H1 (cell line): Measurements from ENCODE around the gene KCNV2. TPM values are rescaled to one million over a fixed set of nuclear protein-coding genes. Genes with fewer than 3 reads are reported as not detected.
A peak's percentile ranks its signal among the peaks of the same experiment; 100 is the strongest.

Source experiments
- CTCF ChIA-PET: fragments of 300-600 bp; sonication (Branson Sonifier 250); formaldehyde crosslinking; loops from one replicate; lab custom pipeline; 2021; ENCODE audit not compliant: partially characterized antibody; lab: Charles Lee
- POLR2A ChIA-PET: fragments of 300-600 bp; sonication (Branson Sonifier 250); formaldehyde crosslinking; loops from one replicate; lab custom pipeline; 2021; ENCODE audit warnings: inconsistent platforms; ENCODE audit not compliant: partially characterized antibody; lab: Charles Lee
- DNase-seq, 2 experiments: peaks; one replicate each; pipeline versions ENCODE4 v3.0.0 to v3.0.0-alpha.2; 2010 to 2022; ENCODE audit warnings: low spot score in 2 of 2, low read depth in 1 of 2, mixed read lengths in 1 of 2
- FAIRE-seq: peaks from 2 replicates; lab custom pipeline; 2011; peaks lifted over from hg19 to GRCh38; lab: Jason Lieb, UNC
- H2AFZ ChIP-seq: 2 replicates; pipeline ENCODE4 v1.8.1; 2012; ENCODE audit warnings: low read length, inconsistent platforms
- H2AK5ac ChIP-seq: 2 replicates; pipeline ENCODE4 v1.6.1; 2013; ENCODE audit warnings: low read depth, low read length
- H2BK120ac ChIP-seq: replicated peaks from 2 replicates; pipeline ENCODE3; 2013; ENCODE audit warnings: low read depth, low read length, inconsistent platforms
- H2BK12ac ChIP-seq: 2 replicates; pipeline ENCODE4 v1.6.1; 2013; ENCODE audit warnings: low read depth, low read length
- H2BK15ac ChIP-seq: 2 replicates; pipeline ENCODE4 v1.6.1; 2013; ENCODE audit warnings: low read length
- H2BK20ac ChIP-seq: 2 replicates; pipeline ENCODE4 v1.6.1; 2013; ENCODE audit warnings: low read length
- H2BK5ac ChIP-seq: 2 replicates; pipeline ENCODE4 v1.6.1; 2013; ENCODE audit warnings: low read depth, low read length
- H3K14ac ChIP-seq: 2 replicates; pipeline ENCODE4 v1.6.1; 2013; ENCODE audit warnings: inconsistent platforms; ENCODE audit not compliant: insufficient read length
- H3K18ac ChIP-seq: 2 replicates; pipeline ENCODE4 v1.6.1; 2013; ENCODE audit warnings: low read length; ENCODE audit errors: extremely low read depth
- H3K23ac ChIP-seq: 2 replicates; pipeline ENCODE4 v1.6.1; 2013; ENCODE audit warnings: inconsistent platforms; ENCODE audit not compliant: insufficient read length
- H3K23me2 ChIP-seq: 2 replicates; pipeline ENCODE4 v1.6.1; 2013; ENCODE audit warnings: low read depth, low read length
- H3K27ac ChIP-seq: 2 replicates; pipeline ENCODE4 v1.6.1; 2011; ENCODE audit warnings: low read depth, low read length, inconsistent platforms
- H3K27me3 ChIP-seq, 4 experiments: replicated peaks in 1 of 4; 1 replicate in 1 of 4; 2 replicates in 3 of 4; pipeline versions ENCODE4 v1.6.1 to v1.8.1; 2011 to 2013; ENCODE audit warnings: low read length in 3 of 4, mild to moderate bottlenecking in 3 of 4, inconsistent platforms in 2 of 4, mixed read lengths in 2 of 4, moderate library complexity in 1 of 4; ENCODE audit not compliant: control insufficient read depth in 3 of 4, insufficient read depth in 3 of 4; ENCODE audit errors: extremely low read depth in 1 of 4
- H3K36me3 ChIP-seq, 4 experiments: 2 replicates each; pipeline versions ENCODE4 v1.6.1 to v1.8.1; 2011 to 2013; ENCODE audit warnings: mild to moderate bottlenecking in 4 of 4, low read length in 3 of 4, moderate library complexity in 2 of 4, control low read depth in 1 of 4, inconsistent platforms in 1 of 4; ENCODE audit not compliant: insufficient read depth in 4 of 4, control insufficient read depth in 2 of 4
- H3K4ac ChIP-seq: replicated peaks from 2 replicates; pipeline ENCODE3; 2013; ENCODE audit warnings: low read length, low read depth, mixed read lengths, inconsistent platforms; ENCODE audit not compliant: insufficient read length
- H3K4me1 ChIP-seq, 4 experiments: replicated peaks in 1 of 4; 1 replicate in 1 of 4; 2 replicates in 3 of 4; pipeline versions ENCODE4 v1.6.1 to v1.8.1; 2011 to 2013; ENCODE audit warnings: low read length in 3 of 4, inconsistent platforms in 2 of 4, mixed read lengths in 1 of 4; ENCODE audit not compliant: insufficient read depth in 4 of 4, control insufficient read depth in 3 of 4
- H3K4me2 ChIP-seq, 2 experiments: 2 replicates each; pipeline versions ENCODE4 v1.6.1 to v1.8.1; 2011 to 2013; ENCODE audit warnings: low read depth in 2 of 2, low read length in 2 of 2, control low read depth in 1 of 2, inconsistent platforms in 1 of 2, mild to moderate bottlenecking in 1 of 2; ENCODE audit not compliant: insufficient read depth in 1 of 2
- H3K4me3 ChIP-seq, 4 experiments: fragments of 200-600, 300-600 bp in 1 of 4; sonication (generic), shearing (Covaris generic), sonication (Bioruptor Twin) in 1 of 4; 2 replicates each; pipeline versions ENCODE4 v1.5.1 to v1.8.1; 2011 to 2016; ENCODE audit warnings: low read length in 4 of 4, low read depth in 3 of 4, control low read depth in 2 of 4, inconsistent platforms in 2 of 4, mild to moderate bottlenecking in 2 of 4, mixed read lengths in 1 of 4, moderate library complexity in 1 of 4; ENCODE audit not compliant: insufficient read depth in 2 of 4; ENCODE audit errors: extremely low read depth in 1 of 4
- H3K56ac ChIP-seq: replicated peaks from 2 replicates; pipeline ENCODE3; 2013; ENCODE audit warnings: low read depth, mild to moderate bottlenecking, mixed read lengths, low read length, inconsistent platforms; ENCODE audit not compliant: insufficient read length
- H3K79me1 ChIP-seq: 2 replicates; pipeline ENCODE4 v1.6.1; 2013; ENCODE audit warnings: low read depth, low read length, control low read depth
- H3K79me2 ChIP-seq, 2 experiments: 2 replicates each; pipeline versions ENCODE4 v1.6.1 to v1.8.1; 2012 to 2013; ENCODE audit warnings: low read length in 2 of 2, mild to moderate bottlenecking in 2 of 2, inconsistent platforms in 1 of 2; ENCODE audit not compliant: insufficient read depth in 2 of 2, control insufficient read depth in 1 of 2
- H3K9ac ChIP-seq, 4 experiments: replicated peaks in 1 of 4; 1 replicate in 1 of 4; 2 replicates in 3 of 4; pipeline versions ENCODE4 v1.6.1 to v1.8.1; 2011 to 2013; ENCODE audit warnings: low read depth in 3 of 4, low read length in 3 of 4, control low read depth in 2 of 4, mild to moderate bottlenecking in 2 of 4, moderate library complexity in 2 of 4, inconsistent platforms in 1 of 4; ENCODE audit errors: extremely low read depth in 1 of 4
- H3K9me3 ChIP-seq, 2 experiments: 2 replicates each; pipeline versions ENCODE4 v1.6.1 to v1.8.1; 2012 to 2013; ENCODE audit warnings: mild to moderate bottlenecking in 2 of 2, moderate library complexity in 2 of 2, control low read depth in 1 of 2, inconsistent platforms in 1 of 2, low read depth in 1 of 2, low read length in 1 of 2, mixed read lengths in 1 of 2; ENCODE audit not compliant: insufficient read depth in 2 of 2
- H4K20me1 ChIP-seq, 2 experiments: replicated peaks in 1 of 2; 2 replicates each; pipeline versions ENCODE3 to v1.8.1; 2011 to 2013; ENCODE audit warnings: inconsistent platforms in 2 of 2, low read length in 2 of 2, mild to moderate bottlenecking in 1 of 2; ENCODE audit not compliant: insufficient read depth in 2 of 2, control insufficient read depth in 1 of 2
- H4K5ac ChIP-seq: 2 replicates; pipeline ENCODE4 v1.6.1; 2013; ENCODE audit warnings: low read length, low read depth, mixed read lengths, inconsistent platforms; ENCODE audit not compliant: insufficient read length
- H4K8ac ChIP-seq: 2 replicates; pipeline ENCODE4 v1.8.0; 2013; ENCODE audit warnings: mild to moderate bottlenecking, moderate library complexity, low read length, inconsistent platforms; ENCODE audit not compliant: insufficient read depth; ENCODE audit errors: extremely low read depth
- H4K91ac ChIP-seq: replicated peaks from 2 replicates; pipeline ENCODE3; 2013; ENCODE audit warnings: low read length, mixed read lengths, inconsistent platforms; ENCODE audit not compliant: insufficient read length
- CEBPB ChIP-seq: IDR thresholded peaks from 2 replicates; pipeline ENCODE4 v1.6.1; 2012; ENCODE audit warnings: low read depth, low read length
- EGR1 ChIP-seq: IDR thresholded peaks from 2 replicates; pipeline ENCODE4 v1.6.1; 2011; ENCODE audit warnings: low read depth, low read length, borderline replicate concordance
- ZNF274 ChIP-seq: IDR thresholded peaks from 2 replicates; pipeline ENCODE4 v1.7.0; 2012; ENCODE audit warnings: low read length, borderline replicate concordance; ENCODE audit errors: extremely low read depth
- WGBS, 2 experiments: shearing (Covaris generic) in 1 of 2; methylation state at CpG; one replicate each; pipeline versions ENCODE4 v1.1.6 to v1.1.7; 2013 to 2015; ENCODE audit warnings: low lambda C conversion rate in 2 of 2, mixed read lengths in 2 of 2, inconsistent platforms in 1 of 2, low coverage in 1 of 2, missing lambda C conversion rate in 1 of 2; ENCODE audit not compliant: insufficient replicate concordance in 2 of 2, insufficient coverage in 1 of 2, insufficient read length in 1 of 2; ENCODE audit errors: extremely low coverage in 1 of 2, missing lambda C conversion rate in 1 of 2; 5-methylcytosine and 5-hydroxymethylcytosine counted together
- polyA plus RNA-seq, 7 experiments: library from polyadenylated mRNA; depleted of rRNA in 3 of 7; stranded (reverse) in 5 of 7; unstranded in 2 of 7; fragments of >200 nt in 5 of 7; fragments of 200-250 nt in 2 of 7; gene quantifications; 1 replicate in 5 of 7; 2 replicates in 1 of 7; 4 replicates in 1 of 7; pipeline versions ENCODE4 v1.2.1 to v1.2.3, GENCODE V29; 2011 to 2013; ENCODE audit warnings: missing spikeins in 2 of 7, mixed read lengths in 2 of 7
- total RNA-seq: library from RNA; stranded (reverse); fragmentation: NEBNext Ultra II Directional; extraction: Animal tissue kit (Norgen Biotek cat#: 25700); gene quantifications from 2 replicates; pipeline ENCODE4 v1.2.1, GENCODE V29; 2021

Gene KCNV2
- total and polyA plus RNA-seq, 2 of the 8 experiments (the other 6 are each of a cell fraction or from before 2014, with no cell fraction given): not detected

- POLR2A ChIA-PET: no interaction called here
- CTCF ChIA-PET: interaction anchor here (1.3 to 1.6 kb wide), 2 partner anchors 8 to 63 kb away, joined by 4 read pairs; no protein-coding TSS in a partner anchor
- 96% methylated on average over 4 of the region's 4 CpGs; no CpG with 5 or more reads in 1 of the 2 experiments for WGBS, 2 experiments
These were observed 7.8 kb downstream of the KCNV2 start for GRCh38 chr9:2725126-2725525.

More at GRCh38 chr9:2725126-2725525, 7.8 kb downstream of the KCNV2 start:
- no peak overlapping the region for H3K4me3 ChIP-seq
- H4K8ac ChIP-seq: no peak overlapping the region
- H3K9ac ChIP-seq: no peak overlapping the region
- no peak overlapping the region for H2BK120ac ChIP-seq
- no peaks in the 10 kb centered on the region for H3K79me2 ChIP-seq
- H2BK20ac ChIP-seq: no peak overlapping the region
- H3K27ac ChIP-seq: no peak overlapping the region
- no peak overlapping the region for H2BK5ac ChIP-seq
- no peak overlapping the region for H3K4ac ChIP-seq
- no peak overlapping the region for H2AFZ ChIP-seq
- H3K27me3 ChIP-seq: no peaks in the 10 kb centered on the region
- no peak overlapping the region for H3K14ac ChIP-seq
- no peaks in the 10 kb centered on the region for H4K20me1 ChIP-seq
- H3K23me2 ChIP-seq: no peaks in the 10 kb centered on the region
- H3K4me1 ChIP-seq: peaks cover 0 to 4% (median under 1%) of the 10 kb centered on the region in 4 experiments; a peak in 4 of 7 replicates
- no peaks in the 10 kb centered on the region for H3K9me3 ChIP-seq
- no peak for DNase-seq
- H3K79me1 ChIP-seq: no peaks in the 10 kb centered on the region
- H4K91ac ChIP-seq: peak overlapping the region; percentile 8
- H3K18ac ChIP-seq: no peak overlapping the region
- no peak overlapping the region for H2BK12ac ChIP-seq
- H2BK15ac ChIP-seq: no peak overlapping the region
- H3K23ac ChIP-seq: no peak overlapping the region
- H4K5ac ChIP-seq: no peak overlapping the region
- H2AK5ac ChIP-seq: no peak overlapping the region
- H3K56ac ChIP-seq: no peak overlapping the region
- no peak for TF ChIP-seq ZNF274
- no peak for TF ChIP-seq EGR1
- TF ChIP-seq CEBPB: no peak
- no peak overlapping the region for H3K4me2 ChIP-seq
- no peaks in the 10 kb centered on the region; a peak in 1 of 8 replicates for H3K36me3 ChIP-seq
- no peak for FAIRE-seq
